ENCODE measurements around the gene AAGAB.

DNA sequence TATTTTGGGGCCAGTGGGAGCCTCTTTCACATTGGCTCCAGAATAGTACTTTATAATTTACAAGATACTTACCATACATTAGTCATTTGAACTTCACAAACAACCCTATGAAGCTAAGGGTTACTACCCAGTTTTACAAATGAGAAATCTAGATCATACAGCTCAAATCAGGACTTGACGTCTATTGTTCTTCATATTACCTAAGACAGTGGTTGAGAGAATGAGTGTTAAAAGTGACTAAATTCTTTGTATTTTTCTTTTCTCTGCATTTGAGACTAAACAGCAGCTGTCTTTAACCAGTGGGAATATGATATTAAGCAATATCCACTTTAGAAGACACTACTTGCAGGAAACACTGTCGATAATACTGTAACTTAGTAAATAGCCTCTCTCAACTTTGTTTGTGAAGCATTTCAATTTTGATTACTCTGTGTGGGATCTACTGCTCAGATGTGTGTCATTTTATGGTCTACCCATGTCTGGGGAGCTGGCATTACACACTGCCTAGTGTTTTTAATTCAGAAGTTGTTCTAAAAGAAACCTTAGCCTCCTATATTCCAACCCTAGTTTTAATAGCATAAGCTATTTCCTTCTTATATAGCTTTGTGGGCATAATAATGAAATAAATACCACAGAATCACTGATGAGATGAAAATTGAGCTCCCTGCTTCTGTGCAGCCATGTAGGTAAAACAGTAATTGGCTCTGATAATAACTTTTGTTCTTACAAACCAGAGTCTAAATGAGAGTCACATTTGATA, 46.0 kb upstream of the AAGAB start:
- TF ChIP-seq, protein P1, sequence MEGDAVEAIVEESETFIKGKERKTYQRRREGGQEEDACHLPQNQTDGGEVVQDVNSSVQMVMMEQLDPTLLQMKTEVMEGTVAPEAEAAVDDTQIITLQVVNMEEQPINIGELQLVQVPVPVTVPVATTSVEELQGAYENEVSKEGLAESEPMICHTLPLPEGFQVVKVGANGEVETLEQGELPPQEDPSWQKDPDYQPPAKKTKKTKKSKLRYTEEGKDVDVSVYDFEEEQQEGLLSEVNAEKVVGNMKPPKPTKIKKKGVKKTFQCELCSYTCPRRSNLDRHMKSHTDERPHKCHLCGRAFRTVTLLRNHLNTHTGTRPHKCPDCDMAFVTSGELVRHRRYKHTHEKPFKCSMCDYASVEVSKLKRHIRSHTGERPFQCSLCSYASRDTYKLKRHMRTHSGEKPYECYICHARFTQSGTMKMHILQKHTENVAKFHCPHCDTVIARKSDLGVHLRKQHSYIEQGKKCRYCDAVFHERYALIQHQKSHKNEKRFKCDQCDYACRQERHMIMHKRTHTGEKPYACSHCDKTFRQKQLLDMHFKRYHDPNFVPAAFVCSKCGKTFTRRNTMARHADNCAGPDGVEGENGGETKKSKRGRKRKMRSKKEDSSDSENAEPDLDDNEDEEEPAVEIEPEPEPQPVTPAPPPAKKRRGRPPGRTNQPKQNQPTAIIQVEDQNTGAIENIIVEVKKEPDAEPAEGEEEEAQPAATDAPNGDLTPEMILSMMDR (IDR thresholded peaks at IDR 0.05; ENCODE audit: poor library complexity, severe bottlenecking): no peak
- TF ChIP-seq EP300 (conservative IDR thresholded peaks at IDR 0.05; ENCODE audit: poor library complexity, severe bottlenecking): no peak
- TF ChIP-seq, protein P2, sequence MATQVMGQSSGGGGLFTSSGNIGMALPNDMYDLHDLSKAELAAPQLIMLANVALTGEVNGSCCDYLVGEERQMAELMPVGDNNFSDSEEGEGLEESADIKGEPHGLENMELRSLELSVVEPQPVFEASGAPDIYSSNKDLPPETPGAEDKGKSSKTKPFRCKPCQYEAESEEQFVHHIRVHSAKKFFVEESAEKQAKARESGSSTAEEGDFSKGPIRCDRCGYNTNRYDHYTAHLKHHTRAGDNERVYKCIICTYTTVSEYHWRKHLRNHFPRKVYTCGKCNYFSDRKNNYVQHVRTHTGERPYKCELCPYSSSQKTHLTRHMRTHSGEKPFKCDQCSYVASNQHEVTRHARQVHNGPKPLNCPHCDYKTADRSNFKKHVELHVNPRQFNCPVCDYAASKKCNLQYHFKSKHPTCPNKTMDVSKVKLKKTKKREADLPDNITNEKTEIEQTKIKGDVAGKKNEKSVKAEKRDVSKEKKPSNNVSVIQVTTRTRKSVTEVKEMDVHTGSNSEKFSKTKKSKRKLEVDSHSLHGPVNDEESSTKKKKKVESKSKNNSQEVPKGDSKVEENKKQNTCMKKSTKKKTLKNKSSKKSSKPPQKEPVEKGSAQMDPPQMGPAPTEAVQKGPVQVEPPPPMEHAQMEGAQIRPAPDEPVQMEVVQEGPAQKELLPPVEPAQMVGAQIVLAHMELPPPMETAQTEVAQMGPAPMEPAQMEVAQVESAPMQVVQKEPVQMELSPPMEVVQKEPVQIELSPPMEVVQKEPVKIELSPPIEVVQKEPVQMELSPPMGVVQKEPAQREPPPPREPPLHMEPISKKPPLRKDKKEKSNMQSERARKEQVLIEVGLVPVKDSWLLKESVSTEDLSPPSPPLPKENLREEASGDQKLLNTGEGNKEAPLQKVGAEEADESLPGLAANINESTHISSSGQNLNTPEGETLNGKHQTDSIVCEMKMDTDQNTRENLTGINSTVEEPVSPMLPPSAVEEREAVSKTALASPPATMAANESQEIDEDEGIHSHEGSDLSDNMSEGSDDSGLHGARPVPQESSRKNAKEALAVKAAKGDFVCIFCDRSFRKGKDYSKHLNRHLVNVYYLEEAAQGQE (IDR thresholded peaks at IDR 0.05; ENCODE audit: borderline replicate concordance): no peak

Data from neural cell (in vitro differentiated cells).